NCI-H2196 (cell line): ENCODE measurements around the gene GOLGA8M.
A peak's percentile ranks its signal among the peaks of the same experiment; 100 is the strongest.
"Not testable (repeated sequence)": the region's sequence is repeated elsewhere in the genome, so short reads cannot be mapped to it uniquely, and the experiment has no call there.

ENCODE experiments used
- DNase-seq: peaks from one replicate; lab custom pipeline; 2025; ENCODE audit not compliant: unreplicated experiment; lab: John Stamatoyannopoulos, UW

Gene GOLGA8M

GRCh38 chr15:28712270-28712669 lies at the start of gene GOLGA8M:
GOLGA8M (minus strand) TSS chr15:28712421; CDS start chr15:28712323, 98 bp downstream.
- DNase-seq = not testable (repeated sequence)

GRCh38 chr15:28742890-28743289 lies 30.7 kb upstream of the GOLGA8M start:
- DNase-seq = not testable (repeated sequence)

- DNase-seq = not testable (repeated sequence)
Measured at GRCh38 chr15:28738590-28739292, 26.5 kb upstream of the GOLGA8M start.

- DNase-seq = not testable (repeated sequence)
Measured at GRCh38 chr15:28738200-28738561, 26.0 kb upstream of the GOLGA8M start.

- DNase-seq = not testable (repeated sequence)
Measured at GRCh38 chr15:28737521-28738199, 25.4 kb upstream of the GOLGA8M start.

- peak; percentile 10 for DNase-seq
Measured at GRCh38 chr15:28728061-28728460, 15.8 kb upstream of the GOLGA8M start.

GRCh38 chr15:28727026-28727425 lies 14.8 kb upstream of the GOLGA8M start:
- not testable (repeated sequence) for DNase-seq

GRCh38 chr15:28726102-28726501 lies 13.9 kb upstream of the GOLGA8M start:
- DNase-seq = no peak

GRCh38 chr15:28725556-28725955 lies 13.3 kb upstream of the GOLGA8M start:
- DNase-seq = no peak

GRCh38 chr15:28723986-28724385 lies 11.8 kb upstream of the GOLGA8M start:
- DNase-seq = not testable (repeated sequence)

- DNase-seq = not testable (repeated sequence)
Measured at GRCh38 chr15:28719626-28720025, 7.4 kb upstream of the GOLGA8M start.

- DNase-seq = not testable (repeated sequence)
Measured at GRCh38 chr15:28718576-28718975, 6.4 kb upstream of the GOLGA8M start.

- not testable (repeated sequence) for DNase-seq
Measured at GRCh38 chr15:28714176-28714575, 2.0 kb upstream of the GOLGA8M start.

- DNase-seq = not testable (repeated sequence)
Measured at GRCh38 chr15:28703927-28704326, 8.3 kb downstream of the GOLGA8M start.

GRCh38 chr15:28702427-28702826 lies 9.8 kb downstream of the GOLGA8M start:
- DNase-seq = not testable (repeated sequence)

GRCh38 chr15:28694006-28694751 lies 18.0 kb downstream of the GOLGA8M start:
- not testable (repeated sequence) for DNase-seq

- DNase-seq = not testable (repeated sequence)
Measured at GRCh38 chr15:28693021-28693420, 19.2 kb downstream of the GOLGA8M start.

- DNase-seq = not testable (repeated sequence)
Measured at GRCh38 chr15:28673533-28673932, 38.7 kb downstream of the GOLGA8M start.

- not testable (repeated sequence) for DNase-seq
Measured at GRCh38 chr15:28672122-28672521, 40.1 kb downstream of the GOLGA8M start.

- DNase-seq = not testable (repeated sequence)
Measured at GRCh38 chr15:28666402-28666801, 45.8 kb downstream of the GOLGA8M start.

GRCh38 chr15:28664575-28664974 lies 47.6 kb downstream of the GOLGA8M start:
- DNase-seq = not testable (repeated sequence)
